Measurements from ENCODE around the gene TWIST2.

TWIST2 gene

GRCh38 chr2:238894226-238894949, 46.5 kb downstream of the TWIST2 start:
- H3K4me1 Mint-ChIP-seq, result peaks cover 76% of the 10 kb centered on the region

GRCh38 chr2:238894950-238895298, 47.0 kb downstream of the TWIST2 start:
- Mint-ChIP-seq H3K9me3 (no peaks in the 10 kb centered on the region), H3K36me3 (ENCODE audit: low read depth) (peaks cover 9% of the 10 kb centered on the region), H3K27ac (no peak overlapping the region), H3K4me3 (peak overlapping the region; percentile 12), H3K4me1 (peaks cover 81% of the 10 kb centered on the region), H3K27me3 (ENCODE audit: low read depth, poor library complexity) (peaks cover 8% of the 10 kb centered on the region)
- TF ChIP-seq CTCF (IDR thresholded peaks at IDR 0.05), result no peak
- DNase-seq, result no peak

More at GRCh38 chr2:238894226-238894949, 46.5 kb downstream of the TWIST2 start:
- Mint-ChIP-seq H3K9me3 (no peaks in the 10 kb centered on the region), H3K4me3 (peak overlapping the region; percentile 12), H3K27ac (peak overlapping the region; percentile 36), H3K27me3 (ENCODE audit: low read depth, poor library complexity) (peaks cover 5% of the 10 kb centered on the region), H3K36me3 (ENCODE audit: low read depth) (peaks cover 12% of the 10 kb centered on the region)
- TF ChIP-seq CTCF (IDR thresholded peaks at IDR 0.05), result no peak
- DNase-seq, result no peak

GRCh38 chr2:238895361-238895882, 47.5 kb downstream of the TWIST2 start:
- H3K27ac Mint-ChIP-seq, result peak overlapping the region; percentile 72
- peak overlapping the region; percentile 54 for H3K4me3 Mint-ChIP-seq
- H3K36me3 Mint-ChIP-seq (ENCODE audit: low read depth), result peaks cover 8% of the 10 kb centered on the region
- peaks cover 86% of the 10 kb centered on the region for H3K4me1 Mint-ChIP-seq
- no peaks in the 10 kb centered on the region for H3K9me3 Mint-ChIP-seq
- H3K27me3 Mint-ChIP-seq (ENCODE audit: low read depth, poor library complexity), result peaks cover 8% of the 10 kb centered on the region
- TF ChIP-seq CTCF (IDR thresholded peaks at IDR 0.05), result no peak
- DNase-seq, result no peak

- Mint-ChIP-seq H3K27ac (peak overlapping the region; percentile 32), H3K4me3 (peak overlapping the region; percentile 54), H3K27me3 (ENCODE audit: low read depth, poor library complexity) (peaks cover 8% of the 10 kb centered on the region), H3K9me3 (no peaks in the 10 kb centered on the region), H3K4me1 (peaks cover 87% of the 10 kb centered on the region), H3K36me3 (ENCODE audit: low read depth) (peaks cover 3% of the 10 kb centered on the region)
- peak; percentile 71 for DNase-seq
- TF ChIP-seq CTCF (IDR thresholded peaks at IDR 0.05), result no peak
Observed at GRCh38 chr2:238895891-238896600, 48.2 kb downstream of the TWIST2 start.

GRCh38 chr2:238896641-238897040, 48.8 kb downstream of the TWIST2 start:
- H3K27me3 Mint-ChIP-seq (ENCODE audit: low read depth, poor library complexity), result peaks cover 8% of the 10 kb centered on the region
- no peak overlapping the region for H3K27ac Mint-ChIP-seq
- no peak for TF ChIP-seq CTCF (IDR thresholded peaks at IDR 0.05)
- no peaks in the 10 kb centered on the region for H3K9me3 Mint-ChIP-seq
- H3K4me1 Mint-ChIP-seq, result peaks cover 86% of the 10 kb centered on the region
- no peak for DNase-seq
- no peak overlapping the region for H3K4me3 Mint-ChIP-seq
- no peaks in the 10 kb centered on the region for H3K36me3 Mint-ChIP-seq (ENCODE audit: low read depth)
